Activated CD8-positive, alpha-beta memory T cell treated with anti-CD3 and anti-CD28 coated beads, Interleukin-2, amount 50 U/mL, for 1 hour (primary cell): ENCODE data around the gene MORN4.
A peak's percentile ranks its signal among the peaks of the same experiment; 100 is the strongest.
"Not testable (repeated sequence)": the region's sequence is repeated elsewhere in the genome, so short reads cannot be mapped to it uniquely, and the experiment has no call there.

Source experiments
- DNase-seq: peaks from one replicate; pipeline ENCODE4 v3.0.0-alpha.2; 2020; ENCODE audit errors: extremely low read depth

Gene MORN4

GRCh38 chr10:97640868-97641811 is 7.8 kb upstream of the MORN4 start:
- no peak for DNase-seq

GRCh38 chr10:97640174-97640867 is 7.0 kb upstream of the MORN4 start, which contains the start of gene PI4K2A:
Gene PI4K2A, plus strand, starts transcription at chr10:97640671. Its CDS starts 72 bp downstream, at chr10:97640743.
- peak; percentile 99 for DNase-seq

- not testable (repeated sequence) for DNase-seq
Observed at GRCh38 chr10:97639090-97639489, 5.8 kb upstream of the MORN4 start.

- no peak for DNase-seq
Observed at GRCh38 chr10:97635577-97635976, 2.3 kb upstream of the MORN4 start.

- no peak for DNase-seq
Observed at GRCh38 chr10:97633921-97634320, 621 bp upstream of the MORN4 start.

- DNase-seq = no peak
Observed at GRCh38 chr10:97631098-97631497, 2.2 kb downstream of the MORN4 start.

- no peak for DNase-seq
Observed at GRCh38 chr10:97629289-97629688, 4.0 kb downstream of the MORN4 start.

GRCh38 chr10:97628228-97628627 is 5.1 kb downstream of the MORN4 start:
- no peak for DNase-seq

- no peak for DNase-seq
Observed at GRCh38 chr10:97627731-97628130, 5.6 kb downstream of the MORN4 start.

- DNase-seq = no peak
Observed at GRCh38 chr10:97623277-97623676, 10.0 kb downstream of the MORN4 start.

GRCh38 chr10:97618733-97619132 is 14.6 kb downstream of the MORN4 start:
- DNase-seq = no peak

- no peak for DNase-seq
Observed at GRCh38 chr10:97618285-97618684, 15.0 kb downstream of the MORN4 start.

- DNase-seq = no peak
Observed at GRCh38 chr10:97612386-97612785, 20.9 kb downstream of the MORN4 start.

GRCh38 chr10:97611473-97611872 is 21.8 kb downstream of the MORN4 start:
- no peak for DNase-seq

- DNase-seq = no peak
Observed at GRCh38 chr10:97608991-97609561, 24.2 kb downstream of the MORN4 start.

- DNase-seq = no peak
Observed at GRCh38 chr10:97607095-97607636, 26.1 kb downstream of the MORN4 start.

GRCh38 chr10:97601268-97602215 is 31.8 kb downstream of the MORN4 start:
- no peak for DNase-seq

GRCh38 chr10:97600616-97601015 is 32.7 kb downstream of the MORN4 start:
- DNase-seq = no peak

- DNase-seq = no peak
Observed at GRCh38 chr10:97599272-97599619, 34.1 kb downstream of the MORN4 start.

GRCh38 chr10:97598407-97599271 is 34.7 kb downstream of the MORN4 start:
- DNase-seq = no peak
